OCI-LY7 (cell line): Measurements from ENCODE around the gene ACIN1. TPM values are rescaled to one million over a fixed set of nuclear protein-coding genes. Genes with fewer than 3 reads are reported as not detected.

Experiments used
- BruUV-seq: library from RNA; stranded (reverse); fragments of 400-500 nt; replicated peaks from 2 replicates; lab custom pipeline; 2021; lab: Mats Ljungman, UMichigan
- CTCF ChIA-PET: fragments of 300-600 bp; sonication (Branson Sonifier 250); formaldehyde crosslinking; loops from one replicate; lab custom pipeline; 2022; ENCODE audit warnings: antibody characterized with exemption; ENCODE audit not compliant: unreplicated experiment; lab: Charles Lee
- POLR2A ChIA-PET: fragments of 300-600 bp; sonication (Branson Sonifier 250); formaldehyde crosslinking; loops from one replicate; lab custom pipeline; 2022; ENCODE audit warnings: antibody characterized with exemption; lab: Charles Lee
- DNase-seq: peaks from one replicate; pipeline ENCODE4 v3.0.0-alpha.2; 2015; ENCODE audit warnings: low spot score
- H2AFZ ChIP-seq: fragments of 200-600 bp; sonication (generic), shearing (Covaris generic); 2 replicates; pipeline ENCODE4 v1.6.1; 2014; ENCODE audit warnings: mild to moderate bottlenecking, antibody characterized with exemption, low read length, moderate library complexity
- H3K27ac ChIP-seq: fragments of 200-600 bp; sonication (generic); 2 replicates; pipeline ENCODE4 v1.5.1; 2014; ENCODE audit warnings: mixed run types, low read depth, mild to moderate bottlenecking, moderate library complexity, low read length, inconsistent platforms; ENCODE audit not compliant: poor library complexity, severe bottlenecking
- H3K36me3 ChIP-seq: fragments of 200-600 bp; sonication (generic); 2 replicates; pipeline ENCODE4 v1.6.1; 2014; ENCODE audit warnings: mild to moderate bottlenecking, antibody characterized with exemption, low read length, moderate library complexity, mixed read lengths; ENCODE audit not compliant: insufficient read depth
- H3K4me1 ChIP-seq: fragments of 200-600 bp; sonication (generic); 2 replicates; pipeline ENCODE4 v1.5.1; 2014; ENCODE audit warnings: mild to moderate bottlenecking, low read length; ENCODE audit not compliant: insufficient read depth, poor library complexity, severe bottlenecking
- H3K4me2 ChIP-seq: fragments of 200-600 bp; sonication (generic); 2 replicates; pipeline ENCODE4 v1.6.1; 2014; ENCODE audit warnings: mild to moderate bottlenecking, low read length
- H3K4me3 ChIP-seq: fragments of 200-600 bp; sonication (generic); 2 replicates; pipeline ENCODE4 v1.5.1; 2014; ENCODE audit warnings: mild to moderate bottlenecking, low read depth, low read length; ENCODE audit not compliant: poor library complexity, severe bottlenecking
- H3K79me2 ChIP-seq: fragments of 200-600 bp; sonication (generic); 2 replicates; pipeline ENCODE4 v1.6.1; 2016; ENCODE audit warnings: low read depth, mild to moderate bottlenecking, low read length, moderate library complexity, mixed read lengths; ENCODE audit not compliant: insufficient read depth
- H3K9me2 ChIP-seq: fragments of 200-600 bp; sonication (generic); 2 replicates; pipeline ENCODE4 v1.6.1; 2016; ENCODE audit warnings: mild to moderate bottlenecking, low read length, mixed read lengths; ENCODE audit not compliant: insufficient read depth
- H3K9me3 ChIP-seq: fragments of 200-600 bp; sonication (generic); 2 replicates; pipeline ENCODE4 v1.6.1; 2014; ENCODE audit warnings: mild to moderate bottlenecking, mixed run types, low read length, mixed read lengths
- H4K20me1 ChIP-seq: fragments of 200-600 bp; sonication (generic); 2 replicates; pipeline ENCODE4 v1.6.1; 2014; ENCODE audit warnings: mild to moderate bottlenecking, antibody characterized with exemption, low read length, moderate library complexity, mixed read lengths; ENCODE audit not compliant: insufficient read depth
- EZH2phosphoT487 ChIP-seq: fragments of 200-600 bp; sonication (generic); IDR thresholded peaks from 2 replicates; pipeline ENCODE4 v1.6.1; 2018; ENCODE audit warnings: low read depth, borderline replicate concordance, mild to moderate bottlenecking, mixed run types, antibody characterized with exemption, low read length, moderate library complexity, mixed read lengths
- intact Hi-C: fragments of 100-400 bp; cut with micrococcal nuclease; formaldehyde crosslinking; loops from one replicate; pipeline ENCODE4 v1.10.0; 2022; ENCODE audit not compliant: unreplicated experiment
- total RNA-seq, 2 experiments: library from RNA; depleted of rRNA in 1 of 2; stranded (reverse); fragments of >200 nt in 1 of 2; shearing (Covaris generic) in 1 of 2; gene quantifications; 2 replicates each; pipeline ENCODE4 v1.2.3, GENCODE V29; 2014 to 2022
- TF ChIP-seq, protein P1 (sequence below): fragments of 200-600 bp; sonication (generic); conservative IDR thresholded peaks from 2 replicates; pipeline ENCODE4 v1.5.1; 2014; ENCODE audit warnings: mild to moderate bottlenecking, antibody characterized with exemption, low read length, moderate library complexity, mixed read lengths

The ACIN1 gene
- total RNA-seq, 2 experiments from 2014 or later = 107 to 206 TPM

DNA sequence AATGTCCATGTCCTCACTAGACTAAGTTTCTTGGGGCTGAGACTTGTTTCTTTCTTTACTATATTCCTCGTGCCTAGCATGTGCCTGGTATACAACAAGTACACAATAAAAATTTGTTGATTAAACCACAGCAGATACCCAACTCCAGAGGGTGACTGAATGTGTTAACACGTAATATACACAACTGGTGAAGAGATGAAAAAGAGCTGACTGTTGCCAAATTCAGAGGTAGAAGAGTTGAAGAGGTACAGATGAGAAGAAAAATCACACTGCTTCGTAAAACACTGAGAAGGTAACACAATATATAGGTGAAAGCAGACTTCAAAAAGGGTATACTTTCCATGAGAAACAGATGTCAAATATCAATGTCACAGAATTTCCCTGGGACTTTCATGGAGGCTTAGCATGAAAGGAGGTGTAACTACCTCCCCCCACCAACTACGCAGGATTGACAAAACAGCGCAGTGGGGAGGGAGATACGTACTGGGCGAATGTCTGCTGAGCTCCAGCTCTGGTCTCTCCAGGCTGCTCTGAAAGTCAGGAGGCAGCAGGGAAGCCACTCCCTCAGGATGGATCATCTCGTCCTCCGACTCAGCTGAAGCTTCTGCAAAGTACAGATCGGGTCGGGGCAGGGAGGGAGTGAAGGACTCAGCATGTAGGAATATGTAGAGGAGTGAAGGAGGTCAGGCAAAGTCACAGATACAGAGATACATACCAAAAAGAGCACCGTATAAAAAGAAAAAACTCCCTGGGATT, 5.3 kb downstream of the ACIN1 start:
- no peak overlapping the region for H3K4me2 ChIP-seq
- H3K9me2 ChIP-seq = no peaks in the 10 kb centered on the region
- H3K4me1 ChIP-seq = peaks cover 11% of the 10 kb centered on the region
- H2AFZ ChIP-seq = no peak overlapping the region
- H3K27ac ChIP-seq = no peak overlapping the region
- intact Hi-C loops = no loop called here
- no peak for DNase-seq
- CTCF ChIA-PET = no interaction called here
- H3K9me3 ChIP-seq = no peaks in the 10 kb centered on the region
- BruUV-seq = no TSS peak
- H4K20me1 ChIP-seq = peaks cover 17% of the 10 kb centered on the region
- POLR2A ChIA-PET = interaction anchor here (0.6 kb wide), 1 partner anchor 95 kb away, joined by 3 read pairs; no protein-coding TSS in a partner anchor
- H3K4me3 ChIP-seq = no peak overlapping the region
- peaks cover 90% of the 10 kb centered on the region for H3K36me3 ChIP-seq
- H3K79me2 ChIP-seq = peaks cover 32% of the 10 kb centered on the region
- TF ChIP-seq EZH2phosphoT487 = no peak

DNA sequence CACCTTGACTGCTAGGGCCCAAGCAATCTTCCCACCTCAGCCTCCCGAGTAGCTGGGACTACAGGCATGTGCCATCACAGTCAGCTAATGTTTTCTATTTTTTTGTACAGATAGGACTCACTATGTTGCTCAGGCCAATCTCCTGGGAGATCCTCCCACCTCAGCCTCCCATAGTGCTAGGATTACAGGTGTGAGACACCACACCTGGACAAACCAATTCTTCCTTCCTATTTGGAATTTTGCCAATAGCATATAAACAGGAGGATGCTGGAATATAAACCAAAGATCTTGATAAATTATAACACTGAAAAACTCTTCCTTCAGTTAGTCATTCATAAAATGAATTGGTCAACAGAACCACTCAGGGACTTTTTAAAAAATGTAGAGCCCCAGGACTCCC, 8.4 kb downstream of the ACIN1 start:
- TF ChIP-seq EZH2phosphoT487 = no peak
- TF ChIP-seq, protein P1, sequence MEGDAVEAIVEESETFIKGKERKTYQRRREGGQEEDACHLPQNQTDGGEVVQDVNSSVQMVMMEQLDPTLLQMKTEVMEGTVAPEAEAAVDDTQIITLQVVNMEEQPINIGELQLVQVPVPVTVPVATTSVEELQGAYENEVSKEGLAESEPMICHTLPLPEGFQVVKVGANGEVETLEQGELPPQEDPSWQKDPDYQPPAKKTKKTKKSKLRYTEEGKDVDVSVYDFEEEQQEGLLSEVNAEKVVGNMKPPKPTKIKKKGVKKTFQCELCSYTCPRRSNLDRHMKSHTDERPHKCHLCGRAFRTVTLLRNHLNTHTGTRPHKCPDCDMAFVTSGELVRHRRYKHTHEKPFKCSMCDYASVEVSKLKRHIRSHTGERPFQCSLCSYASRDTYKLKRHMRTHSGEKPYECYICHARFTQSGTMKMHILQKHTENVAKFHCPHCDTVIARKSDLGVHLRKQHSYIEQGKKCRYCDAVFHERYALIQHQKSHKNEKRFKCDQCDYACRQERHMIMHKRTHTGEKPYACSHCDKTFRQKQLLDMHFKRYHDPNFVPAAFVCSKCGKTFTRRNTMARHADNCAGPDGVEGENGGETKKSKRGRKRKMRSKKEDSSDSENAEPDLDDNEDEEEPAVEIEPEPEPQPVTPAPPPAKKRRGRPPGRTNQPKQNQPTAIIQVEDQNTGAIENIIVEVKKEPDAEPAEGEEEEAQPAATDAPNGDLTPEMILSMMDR = no peak
- H3K79me2 ChIP-seq = peaks cover 2% of the 10 kb centered on the region; the same call in 1 of the 2 replicates
- H3K9me2 ChIP-seq = no peaks in the 10 kb centered on the region
- no peaks in the 10 kb centered on the region for H4K20me1 ChIP-seq
- H2AFZ ChIP-seq = no peak overlapping the region
- CTCF ChIA-PET = no interaction called here
- H3K4me2 ChIP-seq = no peak overlapping the region
- no peak overlapping the region for H3K27ac ChIP-seq
- H3K9me3 ChIP-seq = no peaks in the 10 kb centered on the region
- H3K4me3 ChIP-seq = no peak overlapping the region
- intact Hi-C loops = no loop called here
- POLR2A ChIA-PET = interaction anchor here (1.1 kb wide), 1 partner anchor 15 kb away, joined by 3 read pairs; no protein-coding TSS in a partner anchor
- H3K36me3 ChIP-seq = peaks cover 99% of the 10 kb centered on the region
- no TSS peak for BruUV-seq
- DNase-seq = no peak
- H3K4me1 ChIP-seq = no peaks in the 10 kb centered on the region

DNA sequence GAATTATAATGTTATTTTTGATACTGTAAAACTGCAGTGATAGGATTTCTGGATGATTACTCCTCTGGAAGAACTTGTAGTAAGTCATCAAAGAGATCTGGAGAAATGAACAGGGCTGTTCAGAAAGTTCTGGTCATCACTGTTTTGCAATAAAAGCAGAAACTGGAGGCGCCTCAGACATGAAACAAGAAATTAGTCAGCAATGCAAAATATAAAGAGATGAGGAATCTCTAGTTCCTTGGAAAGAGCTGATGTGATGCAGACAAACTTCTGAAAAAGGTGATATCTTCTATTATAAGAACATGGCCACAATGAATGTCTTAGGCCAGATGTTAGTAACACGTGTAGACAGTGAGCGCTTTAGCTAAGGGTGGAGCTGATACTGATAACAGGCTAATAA, 9.5 kb downstream of the ACIN1 start:
- ChIA-PET POLR2A (interaction anchor here (0.6 to 1.1 kb wide), 2 partner anchors 11 to 14 kb away, joined by 3 to 7 read pairs; no protein-coding TSS in a partner anchor), CTCF (no interaction called here)
- no TSS peak for BruUV-seq
- Histone ChIP-seq H3K9me2 (no peaks in the 10 kb centered on the region), H4K20me1 (no peaks in the 10 kb centered on the region), H3K9me3 (no peaks in the 10 kb centered on the region), H3K4me3 (no peak overlapping the region), H2AFZ (no peak overlapping the region), H3K4me1 (no peaks in the 10 kb centered on the region), H3K4me2 (no peak overlapping the region), H3K27ac (no peak overlapping the region), H3K36me3 (peaks cover 99% of the 10 kb centered on the region), H3K79me2 (no peaks in the 10 kb centered on the region)
- no peak for DNase-seq
- TF ChIP-seq, protein P1 = no peak
- no peak for TF ChIP-seq EZH2phosphoT487
- intact Hi-C loops = no loop called here
